H9 (cell line): ENCODE results near the gene SCN5A. TPM values are rescaled to one million over a fixed set of nuclear protein-coding genes. Genes with fewer than 3 reads are reported as not detected.

ENCODE experiments used
- DNase-seq: peaks from one replicate; pipeline ENCODE4 v3.0.0-alpha.2; 2017
- H2AFZ ChIP-seq: one replicate; pipeline ENCODE4 v1.6.1; 2013; ENCODE audit warnings: mild to moderate bottlenecking, low read length, control low read depth, moderate library complexity
- H2AK5ac ChIP-seq: 2 replicates; pipeline ENCODE4 v1.6.1; 2013; ENCODE audit warnings: low read length, control low read depth, mixed read lengths; ENCODE audit not compliant: insufficient read length
- H2BK120ac ChIP-seq: one replicate; pipeline ENCODE4 v1.6.1; 2013; ENCODE audit warnings: low read depth, mild to moderate bottlenecking, low read length, control low read depth, inconsistent platforms; ENCODE audit not compliant: poor library complexity, severe bottlenecking
- H2BK12ac ChIP-seq: 2 replicates; pipeline ENCODE4 v1.6.1; 2013; ENCODE audit warnings: low read length, control low read depth, mixed read lengths, low read depth; ENCODE audit not compliant: insufficient read length
- H2BK15ac ChIP-seq: 2 replicates; pipeline ENCODE4 v1.6.1; 2013; ENCODE audit warnings: low read depth, low read length, control low read depth
- H2BK20ac ChIP-seq: one replicate; pipeline ENCODE4 v1.6.1; 2013; ENCODE audit warnings: low read depth, mild to moderate bottlenecking, low read length, control low read depth, inconsistent platforms; ENCODE audit not compliant: poor library complexity, severe bottlenecking
- H2BK5ac ChIP-seq: 2 replicates; pipeline ENCODE4 v1.6.1; 2013; ENCODE audit warnings: low read length, control low read depth, mixed read lengths; ENCODE audit not compliant: insufficient read length
- H3K14ac ChIP-seq: 2 replicates; pipeline ENCODE4 v1.6.1; 2013; ENCODE audit warnings: low read length, control low read depth; ENCODE audit not compliant: insufficient read depth
- H3K18ac ChIP-seq: 2 replicates; pipeline ENCODE4 v1.6.1; 2013; ENCODE audit warnings: low read depth, mild to moderate bottlenecking, mixed read lengths, low read length, control low read depth; ENCODE audit not compliant: insufficient read length
- H3K23ac ChIP-seq: 2 replicates; pipeline ENCODE4 v1.6.1; 2013; ENCODE audit warnings: low read length, control low read depth, mixed read lengths, low read depth; ENCODE audit not compliant: insufficient read length
- H3K23me2 ChIP-seq: 2 replicates; pipeline ENCODE4 v1.6.1; 2013; ENCODE audit warnings: low read depth, mild to moderate bottlenecking, mixed read lengths, low read length, control low read depth; ENCODE audit not compliant: insufficient read length, poor library complexity, severe bottlenecking
- H3K27ac ChIP-seq: 2 replicates; pipeline ENCODE4 v1.5.1; 2013; ENCODE audit warnings: low read length, control low read depth, mixed read lengths, low read depth; ENCODE audit not compliant: insufficient read length
- H3K27me3 ChIP-seq: 2 replicates; pipeline ENCODE4 v1.6.1; 2013; ENCODE audit warnings: low read length, control low read depth, inconsistent platforms; ENCODE audit not compliant: insufficient read depth
- H3K4ac ChIP-seq: 2 replicates; pipeline ENCODE4 v1.6.1; 2013; ENCODE audit warnings: low read depth, mild to moderate bottlenecking, control low read depth, inconsistent platforms, low read length, moderate library complexity
- H3K4me1 ChIP-seq: 2 replicates; pipeline ENCODE4 v1.6.1; 2013; ENCODE audit warnings: low read length, control low read depth, inconsistent platforms; ENCODE audit not compliant: insufficient read depth
- H3K4me2 ChIP-seq: 2 replicates; pipeline ENCODE4 v1.6.1; 2013; ENCODE audit warnings: low read length, control low read depth, mixed read lengths; ENCODE audit not compliant: insufficient read length, insufficient read depth
- H3K56ac ChIP-seq: 2 replicates; pipeline ENCODE4 v1.6.1; 2013; ENCODE audit warnings: low read depth, mild to moderate bottlenecking, mixed read lengths, low read length, control low read depth; ENCODE audit not compliant: insufficient read length
- H3K79me1 ChIP-seq: 2 replicates; pipeline ENCODE4 v1.6.1; 2013; ENCODE audit warnings: low read depth, mild to moderate bottlenecking, moderate library complexity, low read length, control low read depth, inconsistent platforms; ENCODE audit not compliant: insufficient read depth, poor library complexity, severe bottlenecking
- H3K79me2 ChIP-seq: 2 replicates; pipeline ENCODE4 v1.6.1; 2013; ENCODE audit warnings: low read length, control low read depth, inconsistent platforms; ENCODE audit not compliant: insufficient read depth
- H3K9ac ChIP-seq: 2 replicates; pipeline ENCODE4 v1.6.1; 2013; ENCODE audit warnings: low read length, control low read depth, mixed read lengths; ENCODE audit not compliant: insufficient read length; ENCODE audit errors: extremely low read depth
- H3K9me3 ChIP-seq: one replicate; pipeline ENCODE4 v1.6.1; 2013; ENCODE audit warnings: low read depth, low read length, inconsistent platforms; ENCODE audit not compliant: control insufficient read depth
- H3T11ph ChIP-seq: one replicate; pipeline ENCODE4 v1.6.1; 2013; ENCODE audit warnings: mild to moderate bottlenecking, low read length, control low read depth, inconsistent platforms
- H4K20me1 ChIP-seq: one replicate; pipeline ENCODE4 v1.6.1; 2013; ENCODE audit not compliant: control insufficient read depth, insufficient read length, insufficient read depth
- H4K5ac ChIP-seq: 2 replicates; pipeline ENCODE4 v1.6.1; 2013; ENCODE audit warnings: low read depth, mild to moderate bottlenecking, mixed read lengths, low read length, control low read depth; ENCODE audit not compliant: insufficient read length
- H4K8ac ChIP-seq: replicated peaks from 2 replicates; pipeline ENCODE4 v1.6.1; 2013; ENCODE audit warnings: low read length, control low read depth, mixed read lengths, low read depth; ENCODE audit not compliant: insufficient read length
- H4K91ac ChIP-seq: 2 replicates; pipeline ENCODE4 v1.6.1; 2013; ENCODE audit warnings: low read depth, mild to moderate bottlenecking, moderate library complexity, mixed read lengths, low read length, control low read depth; ENCODE audit not compliant: insufficient read length
- H3K27ac Mint-ChIP-seq, 3 experiments: 2 replicates in 2 of 3; 3 replicates in 1 of 3; pipeline ENCODE4 v1.8.0; 2020 to 2021; ENCODE audit warnings: mixed read lengths in 3 of 3, mild to moderate bottlenecking in 1 of 3, moderate library complexity in 1 of 3
- H3K27me3 Mint-ChIP-seq: 2 replicates; pipeline ENCODE4 v1.8.0; 2021; ENCODE audit warnings: low read depth, mild to moderate bottlenecking, moderate library complexity, mixed read lengths
- H3K36me3 Mint-ChIP-seq, 3 experiments: 2 replicates in 2 of 3; 3 replicates in 1 of 3; pipeline ENCODE4 v1.8.0; 2020 to 2021; ENCODE audit warnings: low read depth in 3 of 3, mixed read lengths in 3 of 3; ENCODE audit not compliant: insufficient read depth in 1 of 3
- H3K4me1 Mint-ChIP-seq, 2 experiments: 2 replicates each; pipeline ENCODE4 v1.8.0; 2020; ENCODE audit warnings: mixed read lengths in 2 of 2
- H3K4me3 Mint-ChIP-seq, 2 experiments: 2 replicates in 1 of 2; 3 replicates in 1 of 2; pipeline ENCODE4 v1.8.0; 2020 to 2021; ENCODE audit warnings: mild to moderate bottlenecking in 2 of 2, mixed read lengths in 2 of 2, moderate library complexity in 1 of 2
- H3K9me3 Mint-ChIP-seq, 2 experiments: 2 replicates in 1 of 2; 3 replicates in 1 of 2; pipeline ENCODE4 v1.8.0; 2020; ENCODE audit warnings: mild to moderate bottlenecking in 2 of 2, mixed read lengths in 2 of 2, moderate library complexity in 1 of 2
- WGBS: extraction: QIAGEN DNeasy Blood & Tissue Kit; methylation state at CpG from one replicate; pipeline ENCODE4 v1.1.7; 2013; ENCODE audit warnings: missing lambda C conversion rate, low lambda C conversion rate, mixed read lengths; ENCODE audit not compliant: insufficient read length; ENCODE audit errors: extremely low coverage; 5-methylcytosine and 5-hydroxymethylcytosine counted together
- total RNA-seq: library from RNA; stranded (reverse); gene quantifications from 2 replicates; pipeline ENCODE4 v1.2.1, GENCODE V29; 2021
- TF ChIP-seq, protein P1 (sequence below): fragments of 200-600 bp; sonication (generic); conservative IDR thresholded peaks from 3 replicates; pipeline ENCODE4 v1.8.0; 2021; ENCODE audit warnings: antibody characterized with exemption, mild to moderate bottlenecking

SCN5A gene
- total RNA-seq, 1 experiment from 2014 or later = 6.5 TPM

DNA sequence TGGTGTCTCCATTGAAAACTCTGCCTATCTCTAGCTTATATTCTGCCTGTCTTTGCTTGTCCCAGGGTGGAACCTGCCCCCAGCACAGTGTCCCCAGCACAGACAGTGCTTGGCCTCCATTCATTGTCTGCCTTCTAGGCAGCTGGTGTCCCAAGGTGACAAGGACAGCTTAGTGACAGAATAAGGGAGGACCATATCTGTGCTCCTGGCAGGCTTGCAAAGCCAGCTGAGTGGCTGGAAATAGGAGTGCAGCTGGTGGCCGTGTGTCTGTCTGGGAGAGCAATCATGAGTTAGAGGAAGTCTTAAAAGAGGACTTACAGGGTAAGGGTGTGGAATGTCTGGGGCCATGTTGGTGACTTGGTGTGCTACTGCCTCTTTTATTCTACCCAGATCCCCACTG is 33.4 kb downstream of the SCN5A start:
- no peaks in the 10 kb centered on the region for H3K9me3 ChIP-seq
- DNase-seq = no peak
- H4K91ac ChIP-seq = no peak overlapping the region
- no peak overlapping the region for H2BK120ac ChIP-seq
- H3K14ac ChIP-seq = no peak overlapping the region; the same call in 1 of the 2 replicates
- Mint-ChIP-seq H3K36me3 (peaks cover 0 to 3% (median 0%) of the 10 kb centered on the region in 3 experiments; a peak in 2 of 7 replicates), H3K4me3 (no peak overlapping the region), H3K27me3 (peaks cover 9% of the 10 kb centered on the region), H3K9me3 (no peaks in the 10 kb centered on the region), H3K4me1 (peaks cover 14 to 18% of the 10 kb centered on the region in 2 experiments), H3K27ac (no peak overlapping the region)
- no peak overlapping the region for H3K4ac ChIP-seq
- H4K20me1 ChIP-seq = no peaks in the 10 kb centered on the region
- no peak overlapping the region for H3K27ac ChIP-seq
- WGBS = no CpG with 5 or more reads among the region's 1 CpG
- no peak overlapping the region for H4K5ac ChIP-seq
- no peaks in the 10 kb centered on the region for H3K79me2 ChIP-seq
- H3T11ph ChIP-seq = no peak overlapping the region
- TF ChIP-seq, protein P1, sequence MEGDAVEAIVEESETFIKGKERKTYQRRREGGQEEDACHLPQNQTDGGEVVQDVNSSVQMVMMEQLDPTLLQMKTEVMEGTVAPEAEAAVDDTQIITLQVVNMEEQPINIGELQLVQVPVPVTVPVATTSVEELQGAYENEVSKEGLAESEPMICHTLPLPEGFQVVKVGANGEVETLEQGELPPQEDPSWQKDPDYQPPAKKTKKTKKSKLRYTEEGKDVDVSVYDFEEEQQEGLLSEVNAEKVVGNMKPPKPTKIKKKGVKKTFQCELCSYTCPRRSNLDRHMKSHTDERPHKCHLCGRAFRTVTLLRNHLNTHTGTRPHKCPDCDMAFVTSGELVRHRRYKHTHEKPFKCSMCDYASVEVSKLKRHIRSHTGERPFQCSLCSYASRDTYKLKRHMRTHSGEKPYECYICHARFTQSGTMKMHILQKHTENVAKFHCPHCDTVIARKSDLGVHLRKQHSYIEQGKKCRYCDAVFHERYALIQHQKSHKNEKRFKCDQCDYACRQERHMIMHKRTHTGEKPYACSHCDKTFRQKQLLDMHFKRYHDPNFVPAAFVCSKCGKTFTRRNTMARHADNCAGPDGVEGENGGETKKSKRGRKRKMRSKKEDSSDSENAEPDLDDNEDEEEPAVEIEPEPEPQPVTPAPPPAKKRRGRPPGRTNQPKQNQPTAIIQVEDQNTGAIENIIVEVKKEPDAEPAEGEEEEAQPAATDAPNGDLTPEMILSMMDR = no peak
- no peak overlapping the region for H3K56ac ChIP-seq
- no peaks in the 10 kb centered on the region for H3K23me2 ChIP-seq
- H2BK15ac ChIP-seq = no peak overlapping the region
- no peak overlapping the region for H3K4me2 ChIP-seq
- no peak overlapping the region for H2AFZ ChIP-seq
- H3K79me1 ChIP-seq = no peaks in the 10 kb centered on the region
- no peak overlapping the region for H2BK20ac ChIP-seq
- no peak overlapping the region for H4K8ac ChIP-seq
- no peak overlapping the region for H2AK5ac ChIP-seq
- H2BK12ac ChIP-seq = no peak overlapping the region
- no peak overlapping the region for H3K18ac ChIP-seq
- no peaks in the 10 kb centered on the region for H3K27me3 ChIP-seq
- no peaks in the 10 kb centered on the region for H3K4me1 ChIP-seq
- no peak overlapping the region for H2BK5ac ChIP-seq
- H3K9ac ChIP-seq = no peak overlapping the region
- no peak overlapping the region for H3K23ac ChIP-seq
